HG03457 (cell line): ENCODE results near the gene JPH3.
"Not testable (repeated sequence)": the region's sequence is repeated elsewhere in the genome, so short reads cannot be mapped to it uniquely, and the experiment has no call there.

ENCODE experiments used
- ATAC-seq: cut with Tn5 transposase; IDR thresholded peaks from one replicate; pipeline ENCODE4 v1.9.1; 2021; ENCODE audit warnings: moderate number of reproducible peaks; ENCODE audit not compliant: unreplicated experiment

The JPH3 gene

DNA sequence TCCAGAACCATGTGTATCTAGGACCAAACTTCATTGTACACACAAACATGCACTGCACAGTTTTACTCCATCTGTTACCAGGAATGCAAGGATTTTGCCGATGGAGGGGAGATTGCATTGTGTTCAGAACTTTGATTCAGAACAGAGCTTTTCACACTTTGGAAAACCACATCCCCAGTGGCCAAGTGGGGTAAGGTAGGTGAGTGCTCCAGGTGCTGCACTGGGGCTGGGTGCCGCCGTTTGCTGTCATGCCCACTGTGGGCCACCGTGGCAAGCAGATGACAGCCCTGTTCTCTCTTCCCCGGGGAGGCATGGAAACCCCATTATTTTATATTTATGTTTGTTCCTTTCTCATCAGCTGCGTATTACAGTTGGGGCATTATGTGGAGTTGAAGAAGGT, 29.3 kb upstream of the JPH3 start:
- no peak for ATAC-seq

DNA sequence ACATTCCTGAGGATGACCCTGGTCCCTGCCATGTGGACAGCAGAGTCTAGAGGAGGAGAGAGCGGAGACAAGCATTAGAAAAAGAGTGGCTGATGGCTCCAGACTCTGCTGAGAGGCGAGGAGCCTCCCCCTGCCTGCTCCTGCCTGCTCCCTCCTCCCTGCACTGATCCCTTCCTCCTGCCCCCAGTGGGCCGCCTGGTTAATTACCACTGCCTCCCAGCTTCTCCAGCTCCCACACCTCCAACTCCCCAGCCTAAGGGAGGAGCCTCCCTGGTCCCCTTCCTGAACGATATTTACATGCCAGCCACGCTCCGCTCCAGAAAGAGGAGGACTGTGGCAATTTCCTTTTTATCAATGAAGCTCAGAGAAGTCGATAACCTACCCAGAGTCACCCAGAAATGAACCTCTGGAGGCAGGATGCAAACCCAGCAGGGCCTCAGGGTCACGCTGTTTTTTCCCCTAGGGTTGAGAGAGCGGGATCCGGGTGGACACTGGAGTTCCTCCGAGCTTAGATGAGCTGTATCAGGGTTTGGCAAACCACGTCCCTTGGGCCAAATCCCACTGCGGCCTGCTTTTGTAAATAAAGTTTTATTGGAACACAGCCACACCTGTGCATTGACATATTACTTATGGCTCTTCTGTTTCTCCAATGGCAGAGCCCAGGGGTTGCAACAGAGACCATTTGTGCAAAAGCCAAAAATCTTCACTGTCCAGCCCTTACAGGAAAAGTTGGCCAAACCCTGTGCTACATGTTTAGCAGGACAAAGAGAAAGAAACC, 27.1 kb upstream of the JPH3 start:
- no peak for ATAC-seq

DNA sequence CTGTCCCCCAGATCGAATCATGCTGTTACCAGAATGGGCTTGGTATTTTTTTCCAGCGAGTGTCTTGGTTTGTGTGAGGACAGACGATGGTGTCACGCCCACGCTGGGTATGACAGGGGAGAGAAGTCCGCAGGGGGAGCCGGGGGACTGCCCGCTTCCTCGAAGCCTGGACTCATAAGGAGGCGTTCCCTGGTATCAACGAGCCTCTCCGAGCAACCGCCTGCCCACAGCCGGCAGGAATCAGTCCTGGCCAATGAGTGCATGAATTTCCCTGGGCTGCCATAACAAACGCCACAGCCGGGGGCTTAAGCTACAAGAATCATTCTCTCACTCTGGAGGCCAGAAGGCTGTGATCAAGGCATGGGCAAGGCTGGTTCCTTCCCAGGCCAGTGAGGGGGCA, 26.1 kb upstream of the JPH3 start:
- ATAC-seq: no peak

DNA sequence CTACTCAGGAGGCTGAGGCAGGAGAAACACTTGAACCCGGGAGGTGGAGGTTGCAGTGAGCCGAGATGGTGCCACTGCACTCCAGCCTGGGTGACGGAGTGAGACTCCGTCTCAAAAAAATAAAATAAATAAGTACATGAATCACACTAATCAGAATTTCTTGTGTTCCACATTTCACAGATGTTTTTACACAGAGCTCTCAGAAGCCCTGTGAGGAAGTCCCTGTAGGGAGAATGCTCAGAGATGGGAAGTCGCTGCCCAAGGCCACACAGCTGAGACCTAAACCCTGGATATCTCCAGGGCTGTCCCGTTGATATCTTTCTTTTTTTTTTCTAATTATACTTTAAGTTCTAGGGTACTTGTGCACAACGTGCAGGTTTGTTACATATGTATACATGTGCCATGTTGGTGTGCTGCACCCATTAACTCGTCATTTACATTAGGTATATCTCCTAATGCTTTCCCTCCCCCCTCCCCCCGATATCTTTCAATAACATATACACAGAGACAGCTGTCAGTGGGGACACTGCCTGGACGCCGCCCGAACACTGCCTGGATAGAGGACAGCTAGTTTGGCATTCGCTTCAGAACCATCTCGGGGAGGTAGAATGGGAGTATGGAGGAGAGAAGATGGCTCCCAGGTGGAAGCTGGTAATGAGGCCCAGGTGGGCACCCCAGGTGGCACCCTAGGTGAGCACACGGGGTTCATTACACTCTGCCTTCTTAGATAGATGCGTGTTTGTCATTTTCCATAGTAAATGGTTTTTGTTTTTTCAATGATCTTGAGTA, 24.0 kb upstream of the JPH3 start:
- ATAC-seq: not testable (repeated sequence)

DNA sequence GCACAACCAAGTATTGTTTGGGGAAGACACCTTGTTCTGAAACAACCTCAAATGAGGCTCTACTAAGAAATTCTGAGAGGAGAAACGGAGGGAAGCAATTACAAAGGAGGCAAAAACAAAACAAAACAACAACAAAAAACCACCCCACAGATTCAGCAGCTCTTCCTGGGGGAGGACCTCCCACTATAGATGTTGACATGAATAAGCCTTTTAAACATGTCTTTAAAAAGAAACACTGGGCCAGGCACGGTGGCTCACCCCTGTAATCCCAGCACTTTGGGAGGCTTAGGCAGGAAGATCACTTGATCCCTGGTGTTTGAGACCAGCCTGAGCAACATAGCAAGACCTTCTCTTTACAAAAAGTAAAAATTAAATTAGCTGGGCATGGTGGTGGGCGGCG, 22.6 kb upstream of the JPH3 start:
- ATAC-seq: no peak

DNA sequence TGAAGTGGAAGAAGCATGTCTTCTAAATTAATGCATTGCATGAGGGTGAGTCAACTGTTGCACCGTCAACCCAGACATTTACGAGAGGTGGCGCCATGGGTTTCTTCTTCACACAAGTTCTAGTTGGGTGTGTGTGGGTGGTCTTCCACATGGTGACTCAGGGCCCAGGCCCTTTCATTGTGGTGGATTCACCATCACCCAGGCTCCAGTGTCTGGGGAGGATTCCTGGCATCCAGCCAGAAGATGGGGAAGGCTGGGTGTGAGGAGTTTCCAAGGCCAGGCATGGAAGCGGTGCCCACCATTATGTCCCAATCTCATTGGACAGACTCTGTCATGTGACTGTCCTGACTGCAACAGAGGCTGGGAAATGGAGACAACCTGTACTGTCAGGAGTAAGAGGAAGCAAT, 21.4 kb upstream of the JPH3 start:
- ATAC-seq: no peak

DNA sequence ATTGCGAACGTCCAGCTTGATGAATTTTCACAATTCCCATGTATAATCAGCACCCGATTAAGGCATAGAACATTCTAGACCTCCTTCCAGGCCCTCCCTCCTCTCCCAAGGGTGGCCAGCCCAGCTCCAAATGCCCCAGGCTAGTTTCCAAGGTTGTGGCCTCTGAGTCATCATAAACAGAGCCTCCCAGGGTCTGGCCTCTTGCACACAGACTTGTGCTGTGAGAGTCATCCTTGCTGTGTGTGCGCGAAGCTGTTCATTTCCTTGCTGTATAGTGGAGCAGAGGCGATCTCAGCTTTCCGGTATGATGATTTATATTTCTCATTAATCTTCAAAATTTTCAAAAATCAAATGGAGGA, 20.5 kb upstream of the JPH3 start:
- ATAC-seq: no peak

DNA sequence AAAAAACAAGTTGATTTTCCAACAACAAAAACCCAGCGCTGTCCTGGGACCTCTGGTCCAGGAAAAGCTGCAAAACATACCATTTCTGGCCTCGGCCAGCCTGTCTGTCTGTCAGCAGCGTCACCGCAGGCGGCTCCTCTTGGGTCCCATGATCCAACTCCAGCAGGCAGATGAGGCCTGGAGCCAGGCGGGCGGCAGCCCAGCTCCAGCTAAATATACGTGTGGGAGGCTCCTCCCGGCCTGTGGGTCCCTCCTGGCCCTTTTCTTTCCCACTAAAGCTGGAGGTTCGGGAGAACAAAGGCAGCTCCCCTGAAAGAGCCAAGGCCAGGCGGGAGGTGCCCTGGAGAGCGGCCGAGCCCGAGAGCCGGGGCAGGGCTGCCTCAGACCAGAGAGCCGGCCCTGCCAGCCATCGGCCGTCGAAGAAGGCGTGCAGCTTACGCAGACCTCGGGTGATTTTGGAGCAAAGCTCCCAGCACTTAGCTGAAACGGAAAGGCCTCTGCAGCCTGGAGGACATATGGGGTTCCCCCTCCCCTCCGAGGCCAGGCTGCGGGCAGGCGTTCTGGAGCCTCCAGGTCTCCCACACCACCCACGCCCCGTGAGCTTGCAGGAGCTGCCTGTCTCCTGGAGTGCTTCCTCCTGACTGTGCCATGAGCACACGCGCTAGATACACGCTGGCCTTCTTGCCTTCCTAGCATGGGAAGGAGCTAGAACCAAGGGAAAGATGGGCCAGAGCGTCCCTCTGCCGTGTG, 19.9 kb upstream of the JPH3 start:
- no peak for ATAC-seq

DNA sequence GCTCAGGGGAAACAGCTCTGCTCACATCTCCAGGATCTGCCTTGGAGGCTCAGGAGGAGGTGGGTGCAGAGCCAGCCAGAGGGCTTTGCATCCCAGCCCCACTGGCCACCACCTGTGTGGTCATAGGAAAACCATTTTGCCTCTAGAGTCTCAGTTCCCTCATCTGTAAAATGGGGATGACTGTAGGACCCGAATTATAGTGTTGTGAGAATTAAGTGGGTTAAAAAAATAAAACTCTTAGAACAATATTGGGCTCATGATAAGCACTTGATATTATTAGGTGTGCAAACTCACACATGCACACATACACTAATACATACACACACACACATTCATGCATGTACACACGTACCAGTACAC, 19.4 kb upstream of the JPH3 start:
- no peak for ATAC-seq

DNA sequence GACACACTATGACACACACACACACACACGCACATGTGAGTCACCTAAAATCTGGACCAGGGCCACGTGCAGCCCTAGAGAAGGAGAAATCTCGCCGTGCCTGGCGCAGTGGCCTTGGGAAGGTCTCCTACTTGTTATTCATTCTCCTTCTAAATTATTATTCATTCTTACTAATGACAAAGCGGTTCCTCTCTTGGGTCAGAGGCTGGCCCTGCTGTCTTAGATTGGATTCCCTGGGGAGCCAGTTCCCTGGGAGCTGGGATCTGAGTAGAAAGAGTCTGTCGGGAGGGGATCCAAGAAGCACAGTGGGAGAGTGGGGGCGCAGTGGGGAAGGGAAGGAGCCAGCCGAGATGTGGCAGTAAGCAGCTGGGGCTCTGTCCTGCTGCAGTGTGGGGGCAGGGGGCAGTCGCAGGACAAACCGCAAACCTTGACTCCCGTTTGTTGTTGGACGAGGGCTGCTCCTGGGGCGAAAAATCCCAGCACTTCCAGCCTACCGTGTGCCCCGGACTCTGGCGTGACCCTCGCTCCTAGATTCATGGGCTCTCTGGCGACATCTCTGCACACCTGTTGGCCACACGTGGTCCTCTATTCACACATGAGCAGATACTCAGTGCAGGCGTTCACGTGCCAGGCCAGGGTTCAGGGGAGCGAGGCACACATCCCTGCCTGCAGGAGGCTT, 18.7 kb upstream of the JPH3 start:
- ATAC-seq: no peak

DNA sequence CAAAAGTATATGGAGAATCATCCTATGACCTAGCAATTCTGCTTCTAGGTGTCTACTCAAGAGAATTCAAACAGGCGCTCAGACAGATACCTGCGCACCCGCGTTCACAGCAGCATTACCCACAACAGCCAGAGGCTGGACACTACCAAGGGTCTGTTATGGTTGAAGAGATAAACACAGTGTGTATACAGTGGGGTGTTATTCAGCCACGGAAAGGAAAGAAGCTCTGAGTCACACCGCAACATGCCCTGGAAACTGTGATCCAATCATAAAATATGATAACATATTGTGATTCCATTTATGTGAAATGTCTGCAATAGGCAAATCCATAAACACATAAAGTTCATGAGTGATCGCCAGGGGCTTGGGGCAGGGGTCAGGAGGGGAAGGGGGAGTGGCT, 18.0 kb upstream of the JPH3 start:
- ATAC-seq: no peak

DNA sequence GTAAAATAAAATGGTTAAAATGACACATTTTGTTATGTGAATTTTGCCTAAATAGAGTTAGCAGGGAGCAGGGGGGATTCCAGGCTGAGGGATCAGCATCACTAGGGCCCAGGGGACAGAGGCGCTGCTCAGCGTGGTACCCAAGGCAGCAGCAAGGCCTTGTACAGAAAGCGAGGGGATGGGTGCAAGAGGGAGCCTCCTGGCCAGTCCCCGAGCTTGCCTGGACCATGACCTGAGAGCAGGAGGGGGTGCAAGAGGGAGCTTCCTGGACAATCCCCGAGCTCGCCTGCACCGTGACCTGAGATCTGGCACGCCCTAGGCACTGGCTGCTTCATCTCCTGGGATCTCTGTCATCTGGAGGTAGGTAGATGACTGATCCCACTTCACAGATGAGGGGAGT, 17.3 kb upstream of the JPH3 start:
- no peak for ATAC-seq

DNA sequence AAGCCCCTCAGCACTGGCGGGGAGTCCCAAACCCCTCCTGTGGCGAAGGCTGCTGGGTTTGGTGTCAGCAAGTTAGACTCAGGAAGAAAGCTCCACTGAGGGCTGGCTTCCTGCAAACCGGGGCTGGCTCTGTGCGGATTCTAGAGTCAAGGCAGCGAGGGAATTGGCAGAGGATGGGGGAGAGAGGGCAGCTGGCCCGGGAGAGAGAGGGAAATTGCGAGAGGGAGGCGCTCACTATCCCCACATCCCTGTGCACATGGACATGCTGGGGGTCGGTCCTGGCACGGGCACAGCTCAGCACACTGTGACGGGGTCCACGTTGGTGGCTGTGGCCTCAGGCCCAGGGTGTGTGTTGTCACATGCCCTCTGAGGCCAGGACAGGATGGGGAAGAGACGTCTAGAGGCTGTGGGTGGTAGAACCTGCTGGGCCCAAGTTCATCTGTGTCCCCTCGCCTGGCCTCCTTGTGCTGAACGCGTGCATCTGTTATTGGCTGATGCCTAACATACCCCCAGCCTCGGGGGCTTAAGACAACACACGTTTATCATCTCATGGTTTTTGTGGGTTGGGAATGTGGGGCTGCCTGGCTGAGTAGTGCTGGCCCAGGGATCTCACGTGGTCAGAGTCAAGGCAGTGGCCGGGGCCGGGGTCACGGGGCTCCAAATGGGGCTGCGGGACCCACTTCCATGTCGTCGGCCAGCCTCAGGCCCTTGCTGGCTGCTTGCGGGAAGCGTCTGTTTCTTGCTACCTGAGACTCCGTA, 16.7 kb upstream of the JPH3 start:
- no peak for ATAC-seq

DNA sequence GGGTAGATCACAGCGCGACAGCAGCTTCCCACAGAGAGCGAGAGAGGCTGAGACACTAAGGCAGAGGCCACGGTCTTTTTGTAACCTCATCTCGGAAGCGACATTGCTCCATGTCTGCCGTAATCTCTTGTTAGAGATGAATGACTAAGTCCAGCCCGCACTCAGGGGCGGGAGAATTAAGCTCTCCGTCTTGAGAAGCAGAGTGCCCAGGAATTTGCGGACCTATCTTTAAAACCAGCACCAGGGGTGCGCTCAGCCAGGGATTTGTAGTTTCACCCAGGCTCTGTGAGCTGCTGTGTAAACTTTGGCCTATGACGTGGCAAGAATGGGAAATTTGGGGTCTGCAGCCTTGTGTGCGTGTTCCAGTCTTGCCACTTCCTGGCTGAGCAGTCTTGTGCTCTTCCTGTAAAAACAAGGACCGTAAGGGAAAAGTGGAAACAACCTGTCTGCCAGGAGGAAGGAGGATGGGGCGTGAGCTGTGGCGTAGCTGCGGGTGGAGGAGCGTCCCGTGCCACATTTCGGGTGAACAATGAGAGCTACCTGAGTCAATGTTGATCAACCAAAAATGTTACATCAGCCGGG, 16.0 kb upstream of the JPH3 start:
- ATAC-seq: no peak

DNA sequence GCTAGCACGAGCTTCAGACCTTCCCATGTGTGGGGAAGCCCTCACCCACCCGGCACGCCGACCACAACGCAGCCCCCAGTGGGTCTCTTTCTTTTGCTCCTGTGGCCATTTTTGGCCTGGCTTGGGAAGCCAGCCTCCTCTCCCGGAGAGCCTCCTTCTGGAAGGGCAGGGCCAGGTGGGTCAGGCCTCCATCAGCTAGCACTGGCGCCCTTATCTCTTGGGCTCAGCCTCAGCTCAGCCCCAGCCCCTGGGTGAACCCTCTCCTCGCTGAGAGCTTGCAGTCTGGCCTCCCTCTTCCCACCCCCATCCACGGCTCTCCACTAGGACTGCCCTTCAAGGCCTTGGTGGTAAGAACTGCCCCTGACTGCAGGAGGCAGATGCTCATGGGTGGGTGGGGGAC, 14.7 kb upstream of the JPH3 start:
- no peak for ATAC-seq

DNA sequence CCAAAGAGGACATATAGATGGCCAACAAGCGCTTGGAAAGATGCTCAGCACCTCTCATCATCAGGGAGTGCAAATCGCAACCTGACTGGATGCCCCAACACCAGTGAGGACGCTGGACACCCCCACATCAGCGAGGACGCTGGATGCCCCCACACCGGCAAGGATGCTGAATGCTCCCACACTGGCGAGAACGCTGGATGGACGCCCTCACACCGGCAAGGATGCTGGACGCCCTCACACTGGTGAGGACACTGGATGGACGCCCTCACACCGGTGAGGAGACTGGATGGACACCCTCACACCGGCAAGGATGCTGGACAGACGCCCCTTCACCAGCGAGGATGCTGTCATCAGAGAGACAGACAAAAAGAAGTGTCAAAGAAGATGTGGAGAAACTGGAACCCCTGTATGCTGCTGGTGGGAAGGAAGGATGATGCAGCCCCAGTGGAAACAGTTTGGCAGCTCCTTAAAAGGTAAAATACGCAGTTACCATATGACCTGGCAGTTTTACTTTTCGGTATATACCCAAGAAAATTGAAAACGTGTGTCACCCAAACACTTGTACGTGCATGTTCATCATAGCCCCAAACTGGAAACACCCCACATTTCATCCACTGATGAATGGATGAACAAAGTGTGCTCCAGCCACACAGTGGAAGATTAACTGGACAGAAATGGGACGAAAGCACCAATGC, 10.1 kb upstream of the JPH3 start:
- ATAC-seq: no peak

DNA sequence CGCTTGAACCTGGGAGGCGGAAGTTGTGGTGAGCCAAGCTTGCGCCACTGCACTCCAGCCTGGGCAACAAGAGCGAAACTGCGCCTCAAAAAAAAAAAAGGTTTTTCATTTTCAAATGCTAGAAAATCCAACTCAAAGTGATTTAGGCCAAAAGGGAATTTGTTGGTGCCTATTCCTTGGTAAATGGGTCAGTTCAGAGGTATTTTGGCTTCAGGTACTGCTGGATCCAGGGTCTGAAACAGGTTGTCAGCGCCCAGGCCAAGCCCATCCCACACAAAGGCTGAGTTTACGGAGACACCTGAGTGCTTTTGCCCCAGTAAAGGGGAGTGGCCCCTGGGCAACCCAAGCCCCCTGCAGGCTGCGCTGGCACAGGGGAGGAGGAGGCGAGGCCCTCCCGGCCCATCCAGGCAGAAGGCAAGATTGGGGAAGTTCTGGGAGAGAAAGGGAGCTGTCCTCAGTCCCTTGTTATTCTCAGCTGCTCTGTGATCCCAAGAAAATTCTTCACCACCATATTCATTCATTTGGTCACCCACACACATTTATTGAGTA, 8.5 kb upstream of the JPH3 start:
- ATAC-seq: no peak

DNA sequence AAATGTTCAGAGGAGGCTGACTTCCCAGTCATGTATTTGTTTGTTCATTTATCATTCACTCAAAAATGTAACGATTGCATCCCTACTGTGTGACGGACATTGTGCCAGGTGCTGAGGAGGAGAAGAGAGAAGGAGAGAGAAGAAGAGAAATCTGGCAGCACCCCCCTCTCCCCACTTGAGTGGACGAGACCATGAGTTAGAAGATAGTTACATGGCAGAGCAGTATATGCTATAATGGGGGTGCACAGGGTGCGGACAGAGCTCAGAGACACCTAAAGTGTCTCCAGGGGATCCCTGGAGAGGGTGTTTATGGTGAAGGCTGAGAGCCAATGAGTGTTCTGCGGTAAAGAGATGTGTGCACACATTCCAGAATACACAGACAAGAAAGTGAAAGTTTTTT, 6.6 kb upstream of the JPH3 start:
- no peak for ATAC-seq

DNA sequence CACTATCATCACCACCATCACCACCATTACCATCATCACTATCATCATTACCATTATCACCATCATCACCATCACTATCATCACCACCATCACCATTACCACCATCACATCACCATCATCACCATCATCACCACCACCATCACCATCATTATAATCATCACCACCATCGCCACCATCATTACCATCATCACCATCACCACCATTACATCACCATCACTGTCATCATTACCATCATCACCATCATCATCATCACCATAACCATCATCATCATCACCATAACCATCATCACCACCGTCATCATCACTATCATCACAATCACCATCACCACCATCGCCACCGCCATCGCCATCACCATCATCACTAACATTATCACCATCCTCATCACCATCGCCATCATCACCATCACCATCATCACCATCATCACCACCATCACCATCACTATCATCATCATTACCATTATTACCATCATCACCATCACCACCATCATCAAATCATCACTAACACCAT, 4.9 kb upstream of the JPH3 start:
- no peak for ATAC-seq
